DOHH2 (cell line): ENCODE results near the gene TOB2.

Experiments used
- EZH2phosphoT487 ChIP-seq: fragments of 200-600 bp; sonication (generic); IDR thresholded peaks from 2 replicates; pipeline ENCODE4 v1.6.1; 2017; ENCODE audit warnings: borderline replicate concordance, mild to moderate bottlenecking, antibody characterized with exemption, low read length, moderate library complexity, mixed read lengths
- TF ChIP-seq, protein P1 (sequence below): fragments of 200-600 bp; sonication (generic); IDR thresholded peaks from one replicate; pipeline ENCODE4 v1.5.1; 2014; ENCODE audit warnings: antibody characterized with exemption, mild to moderate bottlenecking, low read depth, low read length; ENCODE audit not compliant: poor library complexity, severe bottlenecking

GRCh38 chr22:41487037-41487935 lies 40.7 kb upstream of the TOB2 start:
- TF ChIP-seq, protein P1, sequence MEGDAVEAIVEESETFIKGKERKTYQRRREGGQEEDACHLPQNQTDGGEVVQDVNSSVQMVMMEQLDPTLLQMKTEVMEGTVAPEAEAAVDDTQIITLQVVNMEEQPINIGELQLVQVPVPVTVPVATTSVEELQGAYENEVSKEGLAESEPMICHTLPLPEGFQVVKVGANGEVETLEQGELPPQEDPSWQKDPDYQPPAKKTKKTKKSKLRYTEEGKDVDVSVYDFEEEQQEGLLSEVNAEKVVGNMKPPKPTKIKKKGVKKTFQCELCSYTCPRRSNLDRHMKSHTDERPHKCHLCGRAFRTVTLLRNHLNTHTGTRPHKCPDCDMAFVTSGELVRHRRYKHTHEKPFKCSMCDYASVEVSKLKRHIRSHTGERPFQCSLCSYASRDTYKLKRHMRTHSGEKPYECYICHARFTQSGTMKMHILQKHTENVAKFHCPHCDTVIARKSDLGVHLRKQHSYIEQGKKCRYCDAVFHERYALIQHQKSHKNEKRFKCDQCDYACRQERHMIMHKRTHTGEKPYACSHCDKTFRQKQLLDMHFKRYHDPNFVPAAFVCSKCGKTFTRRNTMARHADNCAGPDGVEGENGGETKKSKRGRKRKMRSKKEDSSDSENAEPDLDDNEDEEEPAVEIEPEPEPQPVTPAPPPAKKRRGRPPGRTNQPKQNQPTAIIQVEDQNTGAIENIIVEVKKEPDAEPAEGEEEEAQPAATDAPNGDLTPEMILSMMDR, result no peak
- TF ChIP-seq EZH2phosphoT487, result no peak
